ENCODE results near the gene KIAA0930.
"Not testable (repeated sequence)": the region's sequence is repeated elsewhere in the genome, so short reads cannot be mapped to it uniquely, and the experiment has no call there.

Gene KIAA0930

DNA sequence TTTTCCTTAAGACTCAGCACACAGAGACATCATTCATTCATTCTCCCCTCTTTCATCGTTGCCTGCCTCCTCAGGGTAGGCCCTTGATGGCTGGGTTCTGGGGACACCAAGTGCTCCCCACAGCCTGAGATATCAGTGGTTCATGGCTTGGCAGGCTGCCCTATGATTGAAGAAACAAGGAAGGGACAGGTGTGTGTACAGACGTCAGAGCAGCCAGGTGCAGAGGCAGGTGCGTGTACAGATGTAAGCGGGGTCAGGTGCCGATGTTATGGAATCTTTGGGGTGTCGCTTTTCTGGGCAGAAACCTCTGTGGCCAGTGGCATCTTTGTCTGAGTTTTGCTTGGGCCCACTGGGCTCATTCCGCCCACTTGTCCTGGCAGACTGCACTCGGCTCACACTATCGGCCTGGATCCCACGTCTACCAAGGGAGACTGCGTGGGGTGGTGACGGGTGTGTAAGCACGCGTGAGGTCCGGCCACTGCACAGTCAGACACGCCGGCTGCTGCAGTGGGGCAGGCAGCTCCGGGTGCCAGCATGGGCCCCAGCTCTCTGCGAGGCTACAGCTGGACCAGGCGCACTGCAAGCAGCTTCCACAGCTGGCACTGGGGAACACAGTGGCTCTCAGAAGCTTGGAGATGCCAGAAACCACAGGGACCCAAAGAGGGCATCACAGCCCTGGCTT, 20.9 kb upstream of the KIAA0930 start:
- no peak for TF ChIP-seq EZH2 (IDR thresholded peaks at IDR 0.05; ENCODE audit: borderline replicate concordance, low read length)
- TF ChIP-seq, protein P1, sequence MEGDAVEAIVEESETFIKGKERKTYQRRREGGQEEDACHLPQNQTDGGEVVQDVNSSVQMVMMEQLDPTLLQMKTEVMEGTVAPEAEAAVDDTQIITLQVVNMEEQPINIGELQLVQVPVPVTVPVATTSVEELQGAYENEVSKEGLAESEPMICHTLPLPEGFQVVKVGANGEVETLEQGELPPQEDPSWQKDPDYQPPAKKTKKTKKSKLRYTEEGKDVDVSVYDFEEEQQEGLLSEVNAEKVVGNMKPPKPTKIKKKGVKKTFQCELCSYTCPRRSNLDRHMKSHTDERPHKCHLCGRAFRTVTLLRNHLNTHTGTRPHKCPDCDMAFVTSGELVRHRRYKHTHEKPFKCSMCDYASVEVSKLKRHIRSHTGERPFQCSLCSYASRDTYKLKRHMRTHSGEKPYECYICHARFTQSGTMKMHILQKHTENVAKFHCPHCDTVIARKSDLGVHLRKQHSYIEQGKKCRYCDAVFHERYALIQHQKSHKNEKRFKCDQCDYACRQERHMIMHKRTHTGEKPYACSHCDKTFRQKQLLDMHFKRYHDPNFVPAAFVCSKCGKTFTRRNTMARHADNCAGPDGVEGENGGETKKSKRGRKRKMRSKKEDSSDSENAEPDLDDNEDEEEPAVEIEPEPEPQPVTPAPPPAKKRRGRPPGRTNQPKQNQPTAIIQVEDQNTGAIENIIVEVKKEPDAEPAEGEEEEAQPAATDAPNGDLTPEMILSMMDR (IDR thresholded peaks at IDR 0.05; ENCODE audit: low read length), result no peak
- Histone ChIP-seq H3K9ac (ENCODE audit: low read length) (no peak overlapping the region), H3K9me3 (ENCODE audit: low read length) (no peaks in the 10 kb centered on the region), H3F3A (ENCODE audit: insufficient read depth, low read length) (no peaks in the 10 kb centered on the region), H3K36me3 (ENCODE audit: insufficient read depth, low read length) (no peaks in the 10 kb centered on the region; the same call in 1 of the 2 replicates), H4K20me1 (ENCODE audit: insufficient read depth, low read length) (no peaks in the 10 kb centered on the region), H3K27ac (ENCODE audit: low read depth, low read length, poor library complexity, severe bottlenecking) (no peak overlapping the region), H3K79me2 (ENCODE audit: insufficient read depth, low read length) (no peaks in the 10 kb centered on the region), H3K27me3 (ENCODE audit: insufficient read depth, low read length) (peaks cover 23% of the 10 kb centered on the region; the same call in 1 of the 2 replicates), H2AFZ (ENCODE audit: low read length) (no peak overlapping the region), H3K4me3 (ENCODE audit: low read depth, low read length, poor library complexity, severe bottlenecking) (no peak overlapping the region), H3K4me1 (ENCODE audit: insufficient read depth, low read length, severe bottlenecking) (peaks cover 29% of the 10 kb centered on the region), H3K9me2 (ENCODE audit: low read depth, low read length) (no peaks in the 10 kb centered on the region), H3K4me2 (ENCODE audit: low read length) (no peak overlapping the region)

DNA sequence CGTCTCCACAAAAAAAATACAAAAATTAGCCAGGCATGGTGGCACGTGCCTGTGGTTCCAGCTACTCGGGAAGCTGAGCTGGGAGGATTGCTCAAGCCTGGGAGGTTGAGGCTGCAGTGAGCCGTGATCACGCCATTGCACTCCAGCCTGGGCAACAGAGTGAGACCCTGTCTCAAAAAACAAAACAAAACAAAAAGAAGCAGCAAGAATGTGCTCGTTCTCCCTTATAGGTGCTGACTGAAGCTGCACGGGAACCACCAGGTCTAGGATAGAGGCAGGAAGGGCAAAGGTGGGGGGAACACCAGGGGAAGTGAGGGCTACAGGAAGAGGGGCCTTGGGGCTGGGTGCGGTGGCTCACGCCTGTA, 19.7 kb upstream of the KIAA0930 start:
- not testable (repeated sequence) for H3F3A ChIP-seq (ENCODE audit: insufficient read depth, low read length); H3K9ac ChIP-seq (ENCODE audit: low read length); H3K4me2 ChIP-seq (ENCODE audit: low read length); H3K79me2 ChIP-seq (ENCODE audit: insufficient read depth, low read length); H2AFZ ChIP-seq (ENCODE audit: low read length); H3K9me2 ChIP-seq (ENCODE audit: low read depth, low read length); H3K4me3 ChIP-seq (ENCODE audit: low read depth, low read length, poor library complexity, severe bottlenecking); H3K27ac ChIP-seq (ENCODE audit: low read depth, low read length, poor library complexity, severe bottlenecking); H3K36me3 ChIP-seq (ENCODE audit: insufficient read depth, low read length); H4K20me1 ChIP-seq (ENCODE audit: insufficient read depth, low read length); H3K9me3 ChIP-seq (ENCODE audit: low read length)
- H3K27me3 ChIP-seq (ENCODE audit: insufficient read depth, low read length), result peaks cover 23% of the 10 kb centered on the region; the same call in 1 of the 2 replicates
- H3K4me1 ChIP-seq (ENCODE audit: insufficient read depth, low read length, severe bottlenecking), result peaks cover 29% of the 10 kb centered on the region

DNA sequence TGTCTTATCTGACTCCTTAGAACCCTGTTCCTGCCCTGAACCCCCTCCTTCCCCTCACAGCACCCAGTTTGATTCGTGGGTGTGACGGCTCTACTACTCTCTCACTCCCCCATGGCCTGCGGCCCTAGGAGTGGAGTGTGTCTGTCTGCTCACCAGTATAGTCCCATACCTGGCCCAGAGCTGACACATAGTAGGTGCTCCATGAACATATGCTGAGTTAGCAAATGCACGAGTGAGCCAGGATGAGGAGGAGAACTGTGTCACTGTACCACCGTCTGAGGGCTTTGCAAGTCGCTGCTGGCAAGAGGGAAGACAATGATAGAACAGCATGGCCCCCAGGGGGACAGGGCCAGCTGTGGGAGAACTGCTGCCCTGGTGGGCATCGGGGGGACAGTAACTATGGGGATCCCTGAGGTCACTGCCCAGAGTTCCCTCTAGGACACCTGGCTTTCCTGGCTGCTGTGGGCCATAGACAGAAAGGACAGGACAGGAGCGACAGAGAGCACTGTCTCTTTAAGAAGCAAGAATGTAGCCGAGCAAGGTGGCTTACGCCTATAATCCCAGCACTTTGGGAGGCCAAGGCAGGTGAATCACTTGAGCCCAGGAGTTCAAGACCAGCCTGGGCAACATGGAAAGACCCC, 19.2 kb upstream of the KIAA0930 start:
- Histone ChIP-seq H3K27me3 (ENCODE audit: insufficient read depth, low read length) (peaks cover 23% of the 10 kb centered on the region; the same call in 1 of the 2 replicates), H3K9me3 (ENCODE audit: low read length) (no peaks in the 10 kb centered on the region), H3K4me3 (ENCODE audit: low read depth, low read length, poor library complexity, severe bottlenecking) (no peak overlapping the region), H3K79me2 (ENCODE audit: insufficient read depth, low read length) (no peaks in the 10 kb centered on the region), H4K20me1 (ENCODE audit: insufficient read depth, low read length) (no peaks in the 10 kb centered on the region), H3K9ac (ENCODE audit: low read length) (no peak overlapping the region), H2AFZ (ENCODE audit: low read length) (no peak overlapping the region), H3F3A (ENCODE audit: insufficient read depth, low read length) (no peaks in the 10 kb centered on the region), H3K4me1 (ENCODE audit: insufficient read depth, low read length, severe bottlenecking) (peaks cover 29% of the 10 kb centered on the region), H3K4me2 (ENCODE audit: low read length) (no peak overlapping the region), H3K36me3 (ENCODE audit: insufficient read depth, low read length) (no peaks in the 10 kb centered on the region; the same call in 1 of the 2 replicates), H3K27ac (ENCODE audit: low read depth, low read length, poor library complexity, severe bottlenecking) (no peak overlapping the region), H3K9me2 (ENCODE audit: low read depth, low read length) (no peaks in the 10 kb centered on the region)
- TF ChIP-seq EZH2 (IDR thresholded peaks at IDR 0.05; ENCODE audit: borderline replicate concordance, low read length), result no peak
- TF ChIP-seq, protein P1 (IDR thresholded peaks at IDR 0.05; ENCODE audit: low read length), result no peak

DNA sequence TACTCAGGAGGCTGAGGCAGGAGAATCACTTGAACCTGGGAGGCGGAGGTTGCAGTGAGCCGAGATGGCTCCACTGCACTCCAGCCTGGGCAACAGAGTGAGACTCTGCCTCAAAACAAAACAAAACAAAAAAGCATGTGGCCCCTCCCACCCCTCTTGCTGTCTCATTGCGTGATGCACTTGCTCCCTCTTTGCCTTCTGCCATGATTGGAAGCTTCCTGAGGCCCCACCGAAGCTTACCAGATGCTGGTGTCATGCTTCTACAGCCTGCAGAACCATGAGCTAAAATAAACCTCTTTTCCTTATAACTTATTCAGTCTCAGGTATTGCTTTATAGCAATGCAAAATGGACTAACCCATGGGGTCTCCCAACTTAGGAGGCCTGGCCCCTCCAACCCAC, 17.2 kb upstream of the KIAA0930 start:
- H3K36me3 ChIP-seq (ENCODE audit: insufficient read depth, low read length); H3K79me2 ChIP-seq (ENCODE audit: insufficient read depth, low read length); H3K9me3 ChIP-seq (ENCODE audit: low read length); H4K20me1 ChIP-seq (ENCODE audit: insufficient read depth, low read length); H3K27ac ChIP-seq (ENCODE audit: low read depth, low read length, poor library complexity, severe bottlenecking); H3F3A ChIP-seq (ENCODE audit: insufficient read depth, low read length); H3K9ac ChIP-seq (ENCODE audit: low read length); H3K9me2 ChIP-seq (ENCODE audit: low read depth, low read length); H2AFZ ChIP-seq (ENCODE audit: low read length); H3K4me2 ChIP-seq (ENCODE audit: low read length); H3K4me3 ChIP-seq (ENCODE audit: low read depth, low read length, poor library complexity, severe bottlenecking): not testable (repeated sequence)
- H3K4me1 ChIP-seq (ENCODE audit: insufficient read depth, low read length, severe bottlenecking), result peaks cover 17% of the 10 kb centered on the region
- peaks cover 23% of the 10 kb centered on the region; the same call in 1 of the 2 replicates for H3K27me3 ChIP-seq (ENCODE audit: insufficient read depth, low read length)
